Neural progenitor cell (in vitro differentiated cells): ENCODE results near the gene OBP2B. TPM values are rescaled to one million over a fixed set of nuclear protein-coding genes. Genes with fewer than 3 reads are reported as not detected.
"Not testable (repeated sequence)": the region's sequence is repeated elsewhere in the genome, so short reads cannot be mapped to it uniquely, and the experiment has no call there.

ENCODE experiments used
- DNase-seq: peaks from one replicate; pipeline ENCODE4 v3.0.0-alpha.2; 2016; ENCODE audit warnings: low spot score
- H2AFZ ChIP-seq: fragments of 200-600 bp; sonication (generic); replicated peaks from 2 replicates; pipeline ENCODE4 v1.6.1; 2016; ENCODE audit warnings: antibody characterized with exemption
- H3F3A ChIP-seq: fragments of 200-600 bp; sonication (generic); 2 replicates; pipeline ENCODE4 v1.6.1; 2016; ENCODE audit warnings: antibody characterized with exemption, low read depth
- H3K27ac ChIP-seq: fragments of 200-600 bp; sonication (generic); 2 replicates; pipeline ENCODE4 v1.5.1; 2016; ENCODE audit warnings: mild to moderate bottlenecking
- H3K27me3 ChIP-seq: fragments of 200-600 bp; sonication (generic); 2 replicates; pipeline ENCODE4 v1.6.1; 2016; ENCODE audit warnings: mild to moderate bottlenecking, moderate library complexity
- H3K36me3 ChIP-seq: fragments of 200-600 bp; sonication (generic); 2 replicates; pipeline ENCODE4 v1.5.1; 2016
- H3K4me1 ChIP-seq: fragments of 200-600 bp; sonication (generic); 2 replicates; pipeline ENCODE4 v1.6.1; 2016; ENCODE audit warnings: mixed run types
- H3K4me2 ChIP-seq: fragments of 200-600 bp; sonication (generic); 2 replicates; pipeline ENCODE4 v1.6.1; 2016
- H3K4me3 ChIP-seq: fragments of 200-600 bp; sonication (generic); 2 replicates; pipeline ENCODE4 v1.5.1; 2016
- H3K79me2 ChIP-seq: fragments of 200-600 bp; sonication (generic); 2 replicates; pipeline ENCODE4 v1.6.1; 2016; ENCODE audit warnings: low read depth
- H3K9ac ChIP-seq: fragments of 200-600 bp; sonication (generic); 2 replicates; pipeline ENCODE4 v1.6.1; 2016
- H3K9me3 ChIP-seq: fragments of 200-600 bp; sonication (generic); 2 replicates; pipeline ENCODE4 v1.5.1; 2016; ENCODE audit warnings: low read depth
- H4K20me1 ChIP-seq: fragments of 200-600 bp; sonication (generic); 2 replicates; pipeline ENCODE4 v1.6.1; 2016; ENCODE audit warnings: low read depth
- H3K27ac Mint-ChIP-seq: 3 replicates; pipeline ENCODE4 v1.8.0; 2021; ENCODE audit warnings: mixed read lengths
- H3K27me3 Mint-ChIP-seq: 2 replicates; pipeline ENCODE4 v1.8.0; 2022; ENCODE audit warnings: low read depth, mild to moderate bottlenecking, inconsistent platforms, moderate library complexity, mixed read lengths; ENCODE audit not compliant: insufficient read depth
- H3K36me3 Mint-ChIP-seq: 3 replicates; pipeline ENCODE4 v1.8.0; 2021; ENCODE audit warnings: mixed read lengths
- H3K4me1 Mint-ChIP-seq: 3 replicates; pipeline ENCODE4 v1.8.0; 2021; ENCODE audit warnings: mixed read lengths
- H3K4me3 Mint-ChIP-seq: 3 replicates; pipeline ENCODE4 v1.8.0; 2021; ENCODE audit warnings: mild to moderate bottlenecking, moderate library complexity, mixed read lengths
- H3K9me3 Mint-ChIP-seq: 3 replicates; pipeline ENCODE4 v1.8.0; 2020; ENCODE audit warnings: mixed read lengths
- EZH2 ChIP-seq: fragments of 200-600 bp; sonication (generic); IDR thresholded peaks from 2 replicates; pipeline ENCODE4 v1.6.1; 2017; ENCODE audit warnings: antibody characterized with exemption, mild to moderate bottlenecking, moderate library complexity
- EZH2phosphoT487 ChIP-seq: fragments of 200-600 bp; sonication (generic); IDR thresholded peaks from 2 replicates; pipeline ENCODE4 v1.6.1; 2017; ENCODE audit warnings: antibody characterized with exemption
- total RNA-seq: library from RNA; depleted of rRNA; stranded (reverse); fragments of >200 nt; gene quantifications from 2 replicates; pipeline ENCODE4 v1.2.3, GENCODE V29; 2015; ENCODE audit warnings: low replicate concordance
- TF ChIP-seq, protein P1 (sequence below): fragments of 200-600 bp; sonication (generic); IDR thresholded peaks from 2 replicates; pipeline ENCODE4 v1.5.1; 2017; ENCODE audit warnings: antibody characterized with exemption, mild to moderate bottlenecking

The OBP2B gene
- total RNA-seq, 1 donor from 2014 or later, result not detected

DNA sequence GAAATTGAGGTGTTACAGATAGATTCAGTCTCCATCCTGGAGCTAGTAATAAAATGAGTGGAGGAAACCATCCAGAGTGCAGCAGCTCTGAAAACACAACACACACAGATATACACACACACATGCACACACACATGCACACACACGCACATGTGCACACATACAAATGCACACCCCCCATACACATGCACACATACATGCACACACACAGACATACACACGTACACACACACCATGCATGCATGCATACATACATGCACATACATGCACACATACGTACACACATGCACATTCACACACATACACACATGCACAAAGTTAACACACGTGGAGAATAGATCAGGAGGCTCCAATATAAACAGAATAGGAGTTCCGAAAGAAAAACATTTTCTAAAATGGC, 21.0 kb upstream of the OBP2B start:
- Histone ChIP-seq H3K27ac (no peak overlapping the region), H4K20me1 (no peaks in the 10 kb centered on the region), H2AFZ (no peak overlapping the region), H3K4me3 (no peak overlapping the region), H3K79me2 (no peaks in the 10 kb centered on the region), H3K4me2 (no peak overlapping the region), H3K27me3 (peaks cover 10% of the 10 kb centered on the region), H3K36me3 (no peaks in the 10 kb centered on the region), H3K9me3 (no peaks in the 10 kb centered on the region), H3K9ac (no peak overlapping the region), H3F3A (no peaks in the 10 kb centered on the region), H3K4me1 (no peaks in the 10 kb centered on the region)
- H3K27ac Mint-ChIP-seq, result no peak overlapping the region
- DNase-seq, result no peak
- peaks cover 7% of the 10 kb centered on the region for H3K27me3 Mint-ChIP-seq
- TF ChIP-seq, protein P1, sequence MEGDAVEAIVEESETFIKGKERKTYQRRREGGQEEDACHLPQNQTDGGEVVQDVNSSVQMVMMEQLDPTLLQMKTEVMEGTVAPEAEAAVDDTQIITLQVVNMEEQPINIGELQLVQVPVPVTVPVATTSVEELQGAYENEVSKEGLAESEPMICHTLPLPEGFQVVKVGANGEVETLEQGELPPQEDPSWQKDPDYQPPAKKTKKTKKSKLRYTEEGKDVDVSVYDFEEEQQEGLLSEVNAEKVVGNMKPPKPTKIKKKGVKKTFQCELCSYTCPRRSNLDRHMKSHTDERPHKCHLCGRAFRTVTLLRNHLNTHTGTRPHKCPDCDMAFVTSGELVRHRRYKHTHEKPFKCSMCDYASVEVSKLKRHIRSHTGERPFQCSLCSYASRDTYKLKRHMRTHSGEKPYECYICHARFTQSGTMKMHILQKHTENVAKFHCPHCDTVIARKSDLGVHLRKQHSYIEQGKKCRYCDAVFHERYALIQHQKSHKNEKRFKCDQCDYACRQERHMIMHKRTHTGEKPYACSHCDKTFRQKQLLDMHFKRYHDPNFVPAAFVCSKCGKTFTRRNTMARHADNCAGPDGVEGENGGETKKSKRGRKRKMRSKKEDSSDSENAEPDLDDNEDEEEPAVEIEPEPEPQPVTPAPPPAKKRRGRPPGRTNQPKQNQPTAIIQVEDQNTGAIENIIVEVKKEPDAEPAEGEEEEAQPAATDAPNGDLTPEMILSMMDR, result no peak
- TF ChIP-seq EZH2 (no peak), EZH2phosphoT487 (no peak)
- no peaks in the 10 kb centered on the region for H3K36me3 Mint-ChIP-seq
- no peaks in the 10 kb centered on the region for H3K4me1 Mint-ChIP-seq
- no peaks in the 10 kb centered on the region for H3K9me3 Mint-ChIP-seq
- H3K4me3 Mint-ChIP-seq, result no peak overlapping the region

DNA sequence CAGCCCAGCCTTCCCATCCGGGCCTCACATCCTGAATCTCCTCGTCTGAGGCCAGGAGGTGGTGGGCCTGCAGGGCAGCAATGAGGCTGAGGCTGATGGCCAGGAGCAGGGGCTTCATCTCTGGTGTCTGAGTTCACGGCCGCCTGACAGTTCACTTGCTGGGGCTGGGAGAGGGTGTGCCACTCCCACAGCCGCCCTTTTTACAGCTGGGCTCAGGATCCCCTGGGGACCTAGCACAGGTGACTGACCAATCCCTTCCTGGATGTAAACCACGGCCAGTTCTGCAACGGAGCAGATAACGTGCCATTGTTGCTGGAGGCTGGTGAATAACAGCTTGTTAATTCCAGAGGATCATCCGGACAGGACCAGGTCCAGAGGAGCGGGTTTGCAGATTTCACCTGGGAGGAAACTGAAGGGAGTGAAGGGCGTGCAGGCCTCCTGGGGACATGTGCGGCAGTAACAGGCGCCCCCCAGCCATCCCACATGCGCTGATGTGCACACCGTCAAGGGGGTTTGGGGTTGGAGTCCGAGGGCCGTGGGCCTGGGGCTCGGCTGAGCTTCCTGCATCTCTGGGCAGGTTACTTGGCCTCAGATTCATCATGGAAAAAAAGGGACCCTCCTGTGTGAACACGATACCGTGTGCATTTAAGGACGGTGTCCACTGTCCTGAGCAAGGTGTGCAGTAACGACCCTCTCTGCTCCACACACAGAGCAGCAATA, 19.6 kb upstream of the OBP2B start:
- not testable (repeated sequence) for H3K4me1 Mint-ChIP-seq, H3K36me3 Mint-ChIP-seq, H3K9me3 Mint-ChIP-seq, H4K20me1 ChIP-seq, DNase-seq, H3K4me3 ChIP-seq, H3K9ac ChIP-seq, H3K27me3 Mint-ChIP-seq, H3K27ac ChIP-seq, H3K4me1 ChIP-seq, H3K4me3 Mint-ChIP-seq, H3F3A ChIP-seq, H3K36me3 ChIP-seq, H3K4me2 ChIP-seq, H2AFZ ChIP-seq, H3K79me2 ChIP-seq, H3K9me3 ChIP-seq
- peak overlapping the region; percentile 21 for H3K27ac Mint-ChIP-seq
- H3K27me3 ChIP-seq, result peaks cover 10% of the 10 kb centered on the region

DNA sequence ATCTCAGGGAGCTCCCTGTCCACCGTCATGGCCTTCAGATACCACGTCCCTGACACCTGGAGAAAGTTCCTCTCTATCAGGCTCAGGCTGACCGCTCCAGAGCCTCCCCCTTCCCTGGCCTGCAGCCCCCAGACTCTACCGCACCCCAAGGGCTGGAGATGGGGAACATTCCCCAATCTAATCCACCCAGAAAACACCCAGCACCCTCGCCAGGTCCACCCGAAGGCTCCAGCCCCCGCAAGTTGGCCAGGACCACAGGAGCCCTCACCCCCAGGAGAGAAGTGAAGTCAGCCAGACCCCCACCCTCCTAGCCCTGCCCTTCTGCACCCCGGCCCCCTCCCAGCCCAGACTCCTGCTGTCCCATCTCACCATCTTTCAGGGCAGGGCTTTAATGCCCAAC, 18.9 kb upstream of the OBP2B start:
- not testable (repeated sequence) for H3K27ac ChIP-seq, H3K4me3 ChIP-seq, H3K9me3 Mint-ChIP-seq, H3K9ac ChIP-seq, H3K4me2 ChIP-seq, H3K4me1 Mint-ChIP-seq, H4K20me1 ChIP-seq, DNase-seq, H3F3A ChIP-seq, H2AFZ ChIP-seq, H3K36me3 ChIP-seq, H3K4me1 ChIP-seq, H3K9me3 ChIP-seq, H3K36me3 Mint-ChIP-seq, H3K79me2 ChIP-seq, H3K4me3 Mint-ChIP-seq, H3K27me3 Mint-ChIP-seq, H3K27ac Mint-ChIP-seq
- peaks cover 10% of the 10 kb centered on the region for H3K27me3 ChIP-seq

DNA sequence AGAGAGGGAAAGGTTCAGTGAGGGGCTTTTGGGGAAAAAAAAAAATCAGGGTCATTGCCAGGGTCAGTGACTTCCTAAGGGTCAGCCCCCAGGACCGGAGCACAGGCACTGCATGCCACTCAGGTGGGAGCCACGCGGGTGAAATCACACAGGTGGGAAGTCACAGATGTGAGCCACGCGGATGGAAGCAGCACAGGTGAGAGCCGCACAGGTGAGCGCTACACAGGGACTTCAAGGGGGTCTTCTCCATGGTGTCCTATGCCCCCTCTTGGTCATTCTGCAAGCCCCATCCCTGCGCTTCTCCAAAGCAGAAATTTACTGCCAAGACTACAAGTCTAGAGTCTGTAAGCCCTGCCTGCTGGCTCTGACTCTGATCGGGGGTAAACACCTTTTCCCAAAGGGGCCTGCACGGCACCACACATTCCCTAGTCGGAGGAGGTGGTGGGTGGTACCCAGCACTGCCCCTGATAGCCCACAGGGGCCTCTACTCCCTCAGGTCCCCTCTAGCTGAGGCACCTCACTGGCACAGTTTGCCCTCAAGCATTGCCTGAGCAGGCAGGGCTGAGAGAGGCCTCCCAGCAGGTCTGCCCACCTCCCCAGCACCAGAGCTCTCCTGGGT, 18.3 kb upstream of the OBP2B start:
- no peaks in the 10 kb centered on the region for H3K36me3 Mint-ChIP-seq
- peaks cover 10% of the 10 kb centered on the region for H3K27me3 ChIP-seq
- H3K79me2 ChIP-seq, result no peaks in the 10 kb centered on the region
- H3K9ac ChIP-seq, result no peak overlapping the region
- H3K4me1 ChIP-seq, result no peaks in the 10 kb centered on the region
- H3K27ac ChIP-seq, result no peak overlapping the region
- H3K27ac Mint-ChIP-seq, result no peak overlapping the region
- no peaks in the 10 kb centered on the region for H3K36me3 ChIP-seq
- H3K4me3 ChIP-seq, result no peak overlapping the region
- no peak overlapping the region for H3K4me2 ChIP-seq
- DNase-seq, result no peak
- no peak for TF ChIP-seq EZH2phosphoT487
- TF ChIP-seq, protein P1, result no peak
- no peak for TF ChIP-seq EZH2
- H2AFZ ChIP-seq, result no peak overlapping the region
- no peaks in the 10 kb centered on the region for H3K9me3 Mint-ChIP-seq
- peaks cover 5% of the 10 kb centered on the region for H3K27me3 Mint-ChIP-seq
- H3K9me3 ChIP-seq, result no peaks in the 10 kb centered on the region
- H3F3A ChIP-seq, result no peaks in the 10 kb centered on the region
- peaks cover 5% of the 10 kb centered on the region for H3K4me1 Mint-ChIP-seq
- H3K4me3 Mint-ChIP-seq, result no peak overlapping the region
- H4K20me1 ChIP-seq, result no peaks in the 10 kb centered on the region
